Heart right ventricle (tissue), 16 donors: ENCODE data around the gene PDIK1L. TPM values are rescaled to one million over a fixed set of nuclear protein-coding genes. Genes with fewer than 3 reads are reported as not detected.
A peak's percentile ranks its signal among the peaks of the same experiment; 100 is the strongest.
"Not testable (repeated sequence)": the region's sequence is repeated elsewhere in the genome, so short reads cannot be mapped to it uniquely, and the experiment has no call there.

Experiments
- ATAC-seq, 8 donors: fragments of 200-7000 bp; cut with Tn5 transposase; one replicate each; pipeline ENCODE4 v1.9.1; 2020; ENCODE audit warnings: mild to moderate bottlenecking in 8 of 8, moderate library complexity in 8 of 8, moderate number of reproducible peaks in 1 of 8
- DNase-seq, 2 donors: peaks; one replicate each; pipeline ENCODE4 v3.0.0-alpha.2; 2020
- H3K27ac ChIP-seq, 10 donors: fragments of 200-600 bp; sonication (generic) in 2 of 10; one replicate each; pipeline versions ENCODE4 v1.5.0 to v1.8.0; 2020 to 2022; ENCODE audit warnings: mild to moderate bottlenecking in 3 of 10
- H3K27me3 ChIP-seq, 7 donors: fragments of 200-600 bp; one replicate each; pipeline ENCODE4 v1.8.0; 2021 to 2022; ENCODE audit warnings: mild to moderate bottlenecking in 2 of 7
- H3K36me3 ChIP-seq, 9 donors: fragments of 200-600 bp; sonication (generic) in 1 of 9; one replicate each; pipeline versions ENCODE4 v1.5.0 to v1.8.0; 2020 to 2022; ENCODE audit warnings: mild to moderate bottlenecking in 2 of 9
- H3K4me1 ChIP-seq, 9 donors: fragments of 200-600 bp; sonication (generic) in 1 of 9; one replicate each; pipeline versions ENCODE4 v1.5.0 to v1.8.0; 2020 to 2022; ENCODE audit warnings: mild to moderate bottlenecking in 4 of 9
- H3K4me3 ChIP-seq, 10 donors: fragments of 200-600 bp; sonication (generic) in 2 of 10; one replicate each; pipeline versions ENCODE4 v1.5.0 to v1.8.0; 2020 to 2022; ENCODE audit warnings: mild to moderate bottlenecking in 7 of 10, moderate library complexity in 2 of 10
- H3K9me3 ChIP-seq, 11 donors: fragments of 200-600 bp in 10 of 11; sonication (generic) in 2 of 11; one replicate each; pipeline versions ENCODE4 v1.5.0 to v1.8.0; 2013 to 2022; ENCODE audit warnings: mild to moderate bottlenecking in 2 of 11, control low read depth in 1 of 11, moderate library complexity in 1 of 11
- CTCF ChIP-seq, 9 donors: fragments of 200-600 bp; sonication (generic) in 2 of 9; IDR thresholded peaks; one replicate each; pipeline versions ENCODE4 v1.5.0 to v1.8.0; 2021 to 2022; ENCODE audit warnings: antibody characterized with exemption in 9 of 9, mild to moderate bottlenecking in 5 of 9, moderate library complexity in 1 of 9
- WGBS, 2 donors: extraction: QIAGEN DNeasy Blood & Tissue Kit; methylation state at CpG; one replicate each; pipeline ENCODE4 v1.1.7; 2013; ENCODE audit warnings: inconsistent platforms in 1 of 2; 5-methylcytosine and 5-hydroxymethylcytosine counted together
- intact Hi-C, 10 donors: fragments of 100-400 bp; cut with DNase I; formaldehyde crosslinking; loops; one replicate each; pipeline versions ENCODE4 v1.11.1 to v1.14.2; 2022
- polyA plus RNA-seq, 2 donors: library from polyadenylated mRNA; stranded (reverse); fragments of 200-250 nt; gene quantifications; one replicate each; pipeline ENCODE4 v1.2.3, GENCODE V29; 2013
- total RNA-seq, 10 donors: library from RNA; stranded (reverse); fragmentation: NEBNext Ultra II Directional in 3 of 10; extraction: Animal tissue kit (Norgen Biotek cat#: 25700) in 3 of 10; gene quantifications; one replicate each; pipeline versions ENCODE4 v1.2.1 to v1.2.4, GENCODE V29; 2021 to 2023
- donor health status: Arrhythmogenic right ventricular cardiomyopathy.
- donor health status: ischemic (EF 13 %, LVEDD 7.1; RV severe dilation, severe dysfunction).
- donor health status: healthy with polysubstance abuse.
- donor health status: DM: no; HTN: yes; CAD: no.
- donor health status: DM: no; HTN: no; CAD: no.
- donor health status: ischemic (EF 25% LVEDD 6.9; RV normal size, moderate dysfunction).
- donor health status: ischemic (EF 25% LVEDD 5.7; RV mildly dilated, moderate dysfunction).
- donor health status: healthy.
- donor health status: DM: yes; HTN: yes; CAD: no.
- donor health status: Ischemic cardiomyopathy.
- donor health status: ischemic (EF 35%, LVEDD 5.7; RV mildly dilated, moderate dysfunction).
- donor health status: nonischemic (EF 11% LVEDD 7.7; RV severe dilation, severe dysfunction).
- donor health status: DM: yes; HTN: yes; CAD: no.
- donor health status: PGD.
- donor health status: ischemic (EF 29% LVEDD 5.4; RV normal size, mild dysfunction).
- donor health status: nonischemic (EF 23%, LVEDD 6.1; RV moderate dilation, normal function).

The PDIK1L gene
- total and polyA plus RNA-seq, 12 donors, result 1.6 to 8.3 (median 5.3) TPM

- Histone ChIP-seq H3K27me3 (peaks cover 0 to 6% (median 0%) of the 10 kb centered on the region in 7 donors), H3K27ac (no peak overlapping the region), H3K4me3 (no peak overlapping the region), H3K9me3 (no peaks in the 10 kb centered on the region), H3K4me1 (peaks cover 0 to 23% (median 18%) of the 10 kb centered on the region in 9 donors), H3K36me3 (no peaks in the 10 kb centered on the region)
- ATAC-seq, result no peak
- 95 to 97% methylated on average over 4 of the region's 4 CpGs for WGBS, 2 donors
- no peak for DNase-seq
- no peak for TF ChIP-seq CTCF (IDR thresholded peaks at IDR 0.05)
- intact Hi-C loops, result no loop called here
These were observed 13.0 kb upstream of the PDIK1L start for GRCh38 chr1:26098602-26099001.

DNA sequence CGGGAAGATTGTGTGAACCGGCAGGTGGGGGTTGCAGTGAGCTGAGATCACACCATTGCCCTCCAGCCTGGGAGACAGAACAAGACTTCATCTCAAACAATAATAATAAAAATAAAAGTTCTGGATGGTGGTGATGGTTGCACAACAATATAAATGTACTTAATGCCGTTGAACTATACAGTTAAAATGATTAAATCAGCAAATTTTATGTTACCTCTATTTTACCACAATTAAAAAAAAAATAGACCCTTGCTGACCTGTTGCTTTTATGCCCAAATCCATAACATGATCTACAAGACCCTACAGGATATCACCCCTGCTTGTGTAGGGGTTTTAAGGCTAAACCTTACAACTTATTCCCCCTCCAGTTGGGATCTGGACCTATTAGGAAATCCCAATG, 11.8 kb upstream of the PDIK1L start:
- H3K27me3 ChIP-seq, result no peaks in the 10 kb centered on the region
- ATAC-seq (no peak), DNase-seq (no peak)
- peaks cover 3 to 24% (median 10%) of the 10 kb centered on the region in 9 donors for H3K4me1 ChIP-seq
- intact Hi-C loops, result loop anchor here in 8 of 10 donors (5.0 to 10.0 kb wide), 7 partner anchors 48 to 315 kb away; partner anchors contain the start of genes CEP85 (in 2 of the 8) and LIN28A (in 2 of the 8)
- peak overlapping the region in 1 of 10 donors; percentile 22 for H3K27ac ChIP-seq
- no peak overlapping the region for H3K4me3 ChIP-seq
- no peaks in the 10 kb centered on the region for H3K36me3 ChIP-seq
- 94 to 97% methylated on average over 3 of the region's 3 CpGs for WGBS, 2 donors
- TF ChIP-seq CTCF (IDR thresholded peaks at IDR 0.05), result no peak
- no peaks in the 10 kb centered on the region for H3K9me3 ChIP-seq

DNA sequence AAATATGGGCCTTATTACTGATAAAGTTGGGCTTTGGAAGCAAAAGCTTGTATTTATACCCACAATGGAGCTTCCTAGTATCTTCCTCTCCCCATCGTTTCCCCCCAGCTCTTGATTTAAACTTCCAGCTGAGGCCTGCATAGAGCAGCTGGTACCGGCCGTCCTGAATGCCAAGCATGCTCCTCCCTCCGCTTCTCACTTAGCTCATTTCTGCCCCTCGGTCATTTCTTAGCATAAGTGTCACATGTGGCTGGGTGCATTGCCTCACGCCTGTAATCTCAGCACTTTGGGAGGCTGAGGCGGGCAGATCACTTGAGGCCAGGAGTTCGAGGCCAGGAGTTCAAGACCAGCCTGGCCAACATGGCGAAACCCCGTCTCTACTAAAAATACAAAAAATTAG, 11.4 kb upstream of the PDIK1L start:
- Histone ChIP-seq H3K4me1 (peaks cover 1 to 21% (median 9%) of the 10 kb centered on the region in 9 donors), H3K27ac (peak overlapping the region in 2 of 10 donors; percentile 22 to 25)
- peak in 1 of 8 donors; percentile 36 for ATAC-seq
- not testable (repeated sequence) for H3K36me3 ChIP-seq, DNase-seq, H3K9me3 ChIP-seq, H3K4me3 ChIP-seq, H3K27me3 ChIP-seq
- 52 to 64% methylated on average over 10 of the region's 10 CpGs for WGBS, 2 donors
- intact Hi-C loops, result loop anchor here in 8 of 10 donors (5.0 to 10.0 kb wide), 7 partner anchors 47 to 315 kb away; partner anchors contain the start of genes CEP85 (in 2 of the 8) and LIN28A (in 2 of the 8)

- H3K27me3 ChIP-seq, result no peaks in the 10 kb centered on the region
- no peak for TF ChIP-seq CTCF (IDR thresholded peaks at IDR 0.05)
- H3K36me3 ChIP-seq, result no peaks in the 10 kb centered on the region
- peaks cover 0 to 16% (median 5%) of the 10 kb centered on the region in 9 donors for H3K4me1 ChIP-seq
- intact Hi-C loops, result loop anchor here in 8 of 10 donors (2.0 to 10.0 kb wide), 8 partner anchors 45 to 313 kb away; partner anchors contain the start of genes CEP85 (in 2 of the 8) and LIN28A (in 2 of the 8)
- 70 to 75% methylated on average over 3 of the region's 3 CpGs for WGBS, 2 donors
- no peak for DNase-seq
- no peak overlapping the region for H3K27ac ChIP-seq
- ATAC-seq, result no peak
- H3K4me3 ChIP-seq, result no peak overlapping the region
- H3K9me3 ChIP-seq, result no peaks in the 10 kb centered on the region
These were observed 9.5 kb upstream of the PDIK1L start for GRCh38 chr1:26102119-26102518.

DNA sequence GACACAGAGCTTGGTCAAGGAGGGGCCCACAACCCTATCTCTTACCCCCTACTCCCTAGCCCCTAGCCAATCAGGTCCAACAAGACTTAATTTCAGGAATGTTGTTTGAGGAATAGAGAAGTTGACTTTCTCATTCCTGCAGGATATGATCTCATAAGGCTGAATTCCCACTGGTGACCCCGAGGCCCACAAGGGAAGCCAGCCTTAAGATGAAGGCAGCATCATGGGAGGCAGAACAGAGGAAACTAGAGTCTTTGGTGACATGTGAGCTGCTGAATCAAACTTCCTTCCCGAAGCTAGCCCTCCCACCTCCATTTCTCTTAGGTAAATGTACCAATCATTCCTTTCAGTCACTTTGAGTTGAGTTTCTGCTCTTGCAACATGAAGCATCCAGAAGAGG, 9.1 kb upstream of the PDIK1L start:
- no peak for DNase-seq
- H3K4me1 ChIP-seq, result peaks cover 0 to 16% (median 5%) of the 10 kb centered on the region in 9 donors
- no peak for ATAC-seq
- no peak overlapping the region for H3K27ac ChIP-seq
- intact Hi-C loops, result loop anchor here in 8 of 10 donors (2.0 to 10.0 kb wide), 8 partner anchors 45 to 312 kb away; partner anchors contain the start of genes CEP85 (in 2 of the 8) and LIN28A (in 2 of the 8)
- WGBS, 2 donors, result 34 to 43% methylated on average over 2 of the region's 2 CpGs
- no peaks in the 10 kb centered on the region for H3K36me3 ChIP-seq
- H3K4me3 ChIP-seq, result no peak overlapping the region
- H3K9me3 ChIP-seq, result no peaks in the 10 kb centered on the region
- TF ChIP-seq CTCF (IDR thresholded peaks at IDR 0.05), result no peak
- no peaks in the 10 kb centered on the region for H3K27me3 ChIP-seq
